Activated CD4-positive, alpha-beta T cell treated with anti-CD3 and anti-CD28 coated beads, Interleukin-10, Interleukin-2, amounts not matched to agents 100 ng/mL and 50 ng/mL, durations not matched to agents 16 hours and 8 hours (primary cell): ENCODE results near the gene COL4A3.

ENCODE experiments used
- DNase-seq: peaks from one replicate; pipeline ENCODE4 v3.0.0-alpha.2; 2020

COL4A3 gene

GRCh38 chr2:227163998-227164762 lies at the start of gene COL4A3, which contains the start of gene COL4A4:
Gene COL4A3, plus strand, starts transcription at chr2:227164624. Its CDS starts 103 bp downstream, at chr2:227164727.
Gene COL4A4, minus strand, starts transcription at chr2:227164205. Its CDS starts 16,722 bp downstream, at chr2:227147483.
- DNase-seq: no peak

DNA sequence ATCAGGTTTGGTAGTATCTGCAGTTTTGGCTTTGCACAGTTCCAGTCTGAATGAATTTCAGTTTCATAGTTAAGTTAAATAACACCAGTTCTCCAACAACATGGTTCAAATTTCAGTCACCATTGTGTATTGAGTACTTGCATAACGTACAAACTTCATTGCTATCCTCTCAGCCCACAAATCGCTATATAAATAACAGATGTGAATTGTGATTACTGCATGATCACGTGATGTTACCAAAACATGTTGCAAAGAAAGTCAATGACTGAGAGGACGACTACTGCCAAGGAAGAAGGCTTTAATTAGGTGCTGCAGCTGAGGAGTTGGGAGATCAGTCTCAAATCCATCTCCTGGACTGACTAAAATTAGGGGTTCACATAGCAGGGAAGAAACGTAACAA lies 48.7 kb upstream of the COL4A3 start:
- peak; percentile 32 for DNase-seq

DNA sequence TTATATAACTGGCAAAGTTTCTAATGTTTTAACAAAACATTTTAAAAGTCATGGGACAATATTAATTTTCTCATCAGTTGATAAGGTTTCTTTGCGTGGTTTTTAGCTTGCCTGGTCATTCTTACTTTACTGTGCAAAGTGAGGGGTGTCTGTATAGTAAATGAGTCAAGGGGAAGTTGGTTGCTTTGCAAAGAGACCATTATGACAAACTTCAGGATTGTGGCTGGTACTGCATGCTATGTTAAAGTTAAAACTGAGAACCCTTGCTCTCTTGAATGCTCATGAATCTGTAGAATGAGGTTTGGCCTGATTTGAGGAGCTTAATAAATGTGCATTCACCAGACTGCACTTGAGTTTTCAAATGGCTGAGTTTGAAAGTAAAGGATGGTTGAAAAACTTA lies 47.4 kb upstream of the COL4A3 start:
- peak; percentile 41 for DNase-seq

GRCh38 chr2:227117852-227118251 lies 46.6 kb upstream of the COL4A3 start:
- DNase-seq: peak; percentile 11

DNA sequence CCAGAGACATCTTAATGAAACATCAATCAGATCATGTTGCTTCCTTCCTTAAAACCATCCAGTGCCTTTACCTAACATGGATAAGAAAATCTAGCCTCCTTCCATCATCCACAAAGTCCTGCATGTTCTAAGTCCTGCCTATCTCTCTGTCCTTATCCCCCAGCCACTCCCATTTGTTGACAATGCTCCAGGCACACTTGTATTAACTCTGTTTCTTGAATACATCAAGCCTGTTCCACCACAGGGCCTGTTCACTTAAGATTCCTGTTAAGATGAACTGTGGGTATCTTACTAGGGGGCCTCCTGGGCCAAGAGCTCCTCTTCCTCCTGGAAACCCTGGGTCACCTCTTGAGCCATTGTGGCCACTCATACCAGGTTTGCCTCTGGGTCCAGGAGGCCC lies 46.1 kb upstream of the COL4A3 start:
- no peak for DNase-seq

DNA sequence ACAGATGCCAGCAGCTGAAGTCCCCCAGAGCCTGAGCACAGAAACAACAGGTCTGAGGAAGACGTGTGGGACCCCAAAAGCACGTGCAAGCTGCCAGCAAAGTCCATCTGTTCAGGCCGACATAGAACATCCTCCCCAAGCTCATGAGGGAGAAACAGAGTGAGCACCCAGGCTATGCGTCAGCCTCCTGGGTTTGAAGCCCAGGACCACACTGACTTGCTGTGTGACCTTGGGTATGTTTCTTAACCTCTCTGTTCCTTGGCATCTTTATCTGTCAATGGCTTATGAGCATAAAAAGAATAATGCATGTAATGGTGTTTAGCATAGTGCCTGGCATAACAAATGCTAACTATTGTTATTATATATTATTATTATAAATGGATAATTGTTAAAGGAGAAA lies 40.7 kb upstream of the COL4A3 start:
- DNase-seq: no peak

- no peak for DNase-seq
These were observed 39.6 kb upstream of the COL4A3 start for GRCh38 chr2:227124811-227125210.

DNA sequence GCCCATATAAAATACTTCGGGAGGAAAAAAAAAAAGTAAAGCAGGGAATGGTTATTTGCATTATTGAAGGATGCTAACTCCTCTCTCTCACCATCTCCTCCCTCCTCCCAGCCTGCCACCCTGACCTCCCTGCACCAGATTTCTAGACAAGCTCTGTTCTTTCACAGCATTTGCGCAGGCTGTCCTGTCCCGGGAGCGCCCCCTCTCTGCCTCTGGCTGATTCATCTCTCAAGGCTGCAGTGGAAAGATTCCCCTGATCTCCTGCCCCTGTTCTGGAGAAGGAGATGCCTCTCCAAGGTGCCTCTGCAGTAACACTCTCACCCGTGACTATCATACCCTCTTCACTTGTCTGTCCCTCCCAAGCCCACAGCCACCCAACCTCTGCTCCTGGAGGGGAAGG lies 38.9 kb upstream of the COL4A3 start:
- no peak for DNase-seq

DNA sequence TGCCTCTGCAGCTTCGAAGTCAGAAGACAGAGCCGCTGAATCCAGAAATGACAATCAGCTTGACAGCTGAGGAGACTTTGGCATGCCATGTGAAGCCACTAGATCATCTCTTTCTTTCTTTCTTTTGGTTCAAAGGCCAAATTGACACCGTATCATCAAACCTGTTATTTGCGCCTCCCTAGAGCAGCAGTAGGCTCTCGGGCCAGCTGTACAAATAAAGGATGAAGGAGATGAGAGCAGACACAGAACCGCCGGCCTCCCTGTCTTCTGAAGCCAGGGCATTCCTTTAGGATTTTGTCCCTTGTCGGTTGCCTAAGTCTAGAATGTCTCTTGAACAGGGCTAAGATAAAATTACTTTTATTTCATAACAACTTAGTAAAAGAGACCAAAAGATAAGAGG lies 37.2 kb upstream of the COL4A3 start:
- DNase-seq: no peak

DNA sequence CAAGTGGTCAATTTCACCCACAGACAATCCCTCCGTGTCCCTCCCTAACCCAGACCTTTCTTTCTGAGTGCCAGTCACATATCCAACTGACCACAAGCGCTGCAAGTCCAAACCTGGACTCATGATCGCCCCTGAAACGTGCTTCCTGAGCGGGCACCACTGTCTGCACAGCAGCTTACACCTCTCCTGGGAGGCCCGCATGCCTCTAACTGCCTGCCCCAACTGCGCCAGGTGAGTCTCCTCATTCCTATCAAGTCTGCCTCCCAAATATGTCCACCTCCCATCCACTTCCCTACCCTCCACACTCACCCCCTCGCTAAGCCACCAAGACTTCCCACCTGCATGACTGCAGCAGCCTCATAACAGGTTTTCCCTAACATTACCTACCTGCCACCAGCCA lies 33.8 kb upstream of the COL4A3 start:
- no peak for DNase-seq

GRCh38 chr2:227132986-227133385 lies 31.4 kb upstream of the COL4A3 start:
- DNase-seq: no peak

DNA sequence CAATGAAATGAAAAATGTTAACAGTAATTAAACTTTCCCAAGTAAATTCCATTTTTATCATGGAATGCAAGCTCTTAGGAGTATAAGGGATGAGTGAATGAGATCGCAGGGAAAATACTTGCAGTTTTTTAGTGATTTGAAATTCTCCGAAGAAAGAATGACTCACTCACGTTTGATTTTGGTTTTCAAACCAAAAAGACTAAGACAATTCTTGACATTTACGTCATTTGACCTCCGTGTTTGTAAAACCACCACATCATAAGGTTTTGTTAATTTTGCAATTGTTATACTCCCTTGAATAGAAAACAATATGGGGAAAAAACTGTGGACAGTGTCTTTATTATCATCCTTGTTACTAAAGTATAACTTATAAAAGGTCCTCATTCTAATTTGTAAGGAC lies 29.8 kb upstream of the COL4A3 start:
- no peak for DNase-seq

- no peak for DNase-seq
These were observed 23.1 kb upstream of the COL4A3 start for GRCh38 chr2:227141301-227141700.

DNA sequence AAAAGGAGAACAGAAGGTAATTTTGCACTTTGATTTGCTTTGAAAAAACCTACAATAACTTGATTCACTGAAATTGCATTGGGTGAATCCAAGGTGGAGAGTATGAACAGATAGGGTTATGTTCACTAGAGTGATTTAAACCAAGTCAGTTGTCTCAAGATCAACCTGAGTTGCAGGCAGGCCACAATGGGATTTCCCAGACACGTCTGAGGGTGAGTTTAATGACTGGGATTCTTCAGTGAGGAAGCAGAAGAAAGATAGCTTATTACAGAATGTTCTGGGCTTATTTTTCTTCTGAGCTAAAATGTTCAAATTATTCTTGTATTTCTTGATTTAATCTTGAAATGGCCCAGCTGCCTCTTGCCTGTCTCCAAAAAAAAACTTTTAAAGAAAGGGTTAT lies 20.5 kb upstream of the COL4A3 start:
- DNase-seq: no peak

- no peak for DNase-seq
These were observed 18.0 kb upstream of the COL4A3 start for GRCh38 chr2:227146456-227146855.

DNA sequence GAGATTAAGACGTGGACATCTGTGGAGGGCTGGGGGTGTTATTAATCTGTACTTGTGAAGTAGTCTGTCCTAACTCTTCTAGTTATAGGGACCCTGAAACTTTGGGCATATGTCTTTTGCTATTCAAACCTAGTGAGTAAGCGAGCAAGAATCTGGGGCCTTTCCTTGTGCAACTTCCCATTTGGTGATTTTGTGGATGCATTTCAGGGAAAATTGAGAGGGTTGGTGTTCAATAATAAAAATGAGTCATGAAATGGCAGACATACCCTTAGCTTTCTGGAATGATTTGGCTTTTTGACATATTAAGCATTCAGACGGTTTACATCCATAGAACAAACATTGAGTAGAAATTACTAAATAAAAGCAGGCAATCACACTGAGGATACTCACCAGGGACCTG lies 17.4 kb upstream of the COL4A3 start:
- DNase-seq: no peak

DNA sequence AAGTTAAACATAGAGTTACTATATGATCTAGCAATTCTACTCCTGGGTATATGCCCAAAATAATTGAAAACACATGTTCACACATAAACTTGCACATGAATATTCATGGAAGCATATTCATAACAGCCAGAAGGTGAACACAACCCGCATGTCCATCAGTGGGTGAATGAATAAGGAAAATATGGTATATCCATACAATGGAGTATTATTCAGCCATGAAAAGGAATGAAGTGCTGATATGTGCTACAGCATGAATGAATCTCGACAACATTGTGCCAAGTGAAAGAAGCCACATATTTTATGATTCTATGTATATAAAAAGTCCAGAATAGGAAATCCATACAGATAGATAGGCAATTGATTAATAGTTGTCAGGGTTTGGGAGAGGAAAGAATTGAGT lies 16.3 kb upstream of the COL4A3 start:
- DNase-seq: no peak

GRCh38 chr2:227150222-227150936 lies 14.0 kb upstream of the COL4A3 start:
- DNase-seq: no peak

GRCh38 chr2:227152093-227152766 lies 12.2 kb upstream of the COL4A3 start:
- DNase-seq: no peak

DNA sequence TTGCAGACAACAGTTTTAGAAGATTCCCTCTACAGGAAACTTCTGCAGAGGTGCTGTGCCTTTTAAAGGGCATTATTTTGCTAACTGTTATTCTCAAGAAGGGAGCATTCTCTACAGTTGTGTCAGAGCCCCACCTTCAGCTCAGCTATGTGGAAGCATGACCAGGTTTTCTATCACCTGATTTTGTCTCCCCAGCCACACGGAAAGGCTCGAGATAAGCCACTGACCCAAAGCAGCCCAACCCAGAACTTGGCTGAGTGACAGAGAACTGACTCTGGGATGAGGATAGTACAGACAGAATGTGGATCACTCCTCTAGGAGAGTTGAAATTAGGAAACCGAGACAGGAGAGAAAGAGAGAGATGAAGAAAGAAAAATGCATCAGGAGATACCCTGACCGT lies 11.1 kb upstream of the COL4A3 start:
- no peak for DNase-seq

- DNase-seq: no peak
These were observed 10.5 kb upstream of the COL4A3 start for GRCh38 chr2:227153758-227154486.

DNA sequence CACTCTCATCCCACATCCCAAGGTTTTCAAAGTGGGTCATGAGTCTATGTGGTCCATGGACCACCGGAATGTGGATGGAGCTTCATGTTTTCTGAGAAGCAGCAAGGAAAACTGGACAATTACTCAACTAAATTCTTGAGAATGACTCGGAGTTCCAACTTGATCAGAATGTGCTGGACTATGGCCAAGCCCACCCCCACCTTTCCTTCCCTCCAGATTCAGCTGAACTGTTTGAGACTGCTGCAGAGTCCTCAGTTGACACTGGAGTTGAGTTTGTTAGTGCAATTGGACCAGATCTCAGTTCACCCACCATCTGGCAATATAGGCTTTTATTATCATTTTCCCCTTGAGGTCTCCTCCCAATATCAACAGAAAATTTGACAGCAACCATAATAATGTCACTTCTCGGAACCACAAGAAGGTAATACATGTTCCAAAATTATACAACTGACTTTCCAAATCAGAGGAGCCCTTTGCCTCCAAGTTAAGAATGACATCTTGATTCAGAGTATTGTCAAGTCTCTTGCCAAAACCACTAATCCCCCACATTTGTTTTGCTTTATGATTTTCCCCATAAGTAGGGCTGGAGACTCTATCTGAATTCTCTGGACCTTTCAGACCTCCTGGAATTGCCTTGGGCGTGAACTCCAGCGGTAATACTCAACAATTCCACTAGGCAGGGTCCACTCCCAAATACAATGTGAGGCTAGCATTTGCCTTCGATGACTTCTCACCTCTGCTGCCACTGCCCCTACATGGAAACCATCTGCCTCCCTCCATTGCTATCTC lies 9.2 kb upstream of the COL4A3 start:
- DNase-seq: no peak
